ENCODE data around the gene GPRC5B. TPM values are rescaled to one million over a fixed set of nuclear protein-coding genes. Genes with fewer than 3 reads are reported as not detected.
A peak's percentile ranks its signal among the peaks of the same experiment; 100 is the strongest.

The GPRC5B gene
- total RNA-seq, 4 donors from 2014 or later, result 19.9 to 34.1 (median 27.7) TPM

DNA sequence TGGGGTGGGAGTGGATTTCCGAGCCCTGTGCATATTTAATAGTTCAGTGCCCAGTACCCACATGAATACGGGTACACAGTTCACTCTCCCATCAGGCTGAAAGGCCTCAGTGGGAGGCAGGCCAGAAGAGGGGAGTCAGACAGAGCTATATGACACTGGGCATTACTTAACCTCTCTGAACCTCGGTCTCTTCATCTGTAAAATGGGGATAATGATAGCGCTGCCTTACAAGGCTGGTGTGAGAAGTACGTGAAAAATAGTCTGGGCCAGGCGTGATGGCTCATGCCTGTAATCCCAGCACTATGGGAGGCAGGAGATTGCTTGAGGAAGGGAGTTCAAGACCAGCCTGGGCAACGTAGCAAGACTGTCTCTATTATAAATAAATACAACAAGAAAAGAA, 3.6 kb downstream of the GPRC5B start:
- no peaks in the 10 kb centered on the region for H3K36me3 ChIP-seq
- no peak for DNase-seq
- H3K9me3 ChIP-seq, result no peaks in the 10 kb centered on the region
- WGBS, 2 donors, result 94 to 97% methylated on average over 7 of the region's 7 CpGs
- H3K27ac ChIP-seq, result no peak overlapping the region
- no peaks in the 10 kb centered on the region for H3K27me3 ChIP-seq
- TF ChIP-seq POLR2A (IDR thresholded peaks at IDR 0.05), result no peak
- TF ChIP-seq, protein P1, sequence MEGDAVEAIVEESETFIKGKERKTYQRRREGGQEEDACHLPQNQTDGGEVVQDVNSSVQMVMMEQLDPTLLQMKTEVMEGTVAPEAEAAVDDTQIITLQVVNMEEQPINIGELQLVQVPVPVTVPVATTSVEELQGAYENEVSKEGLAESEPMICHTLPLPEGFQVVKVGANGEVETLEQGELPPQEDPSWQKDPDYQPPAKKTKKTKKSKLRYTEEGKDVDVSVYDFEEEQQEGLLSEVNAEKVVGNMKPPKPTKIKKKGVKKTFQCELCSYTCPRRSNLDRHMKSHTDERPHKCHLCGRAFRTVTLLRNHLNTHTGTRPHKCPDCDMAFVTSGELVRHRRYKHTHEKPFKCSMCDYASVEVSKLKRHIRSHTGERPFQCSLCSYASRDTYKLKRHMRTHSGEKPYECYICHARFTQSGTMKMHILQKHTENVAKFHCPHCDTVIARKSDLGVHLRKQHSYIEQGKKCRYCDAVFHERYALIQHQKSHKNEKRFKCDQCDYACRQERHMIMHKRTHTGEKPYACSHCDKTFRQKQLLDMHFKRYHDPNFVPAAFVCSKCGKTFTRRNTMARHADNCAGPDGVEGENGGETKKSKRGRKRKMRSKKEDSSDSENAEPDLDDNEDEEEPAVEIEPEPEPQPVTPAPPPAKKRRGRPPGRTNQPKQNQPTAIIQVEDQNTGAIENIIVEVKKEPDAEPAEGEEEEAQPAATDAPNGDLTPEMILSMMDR (IDR thresholded peaks at IDR 0.05), result no peak
- H3K4me3 ChIP-seq (replicated peaks in 1 of 3), result no peak overlapping the region
- intact Hi-C loops (cut with DNase I), result loop anchor here (5.0 kb wide), 1 partner anchor 164 kb away; the partner anchor contains the start of genes IQCK and KNOP1
- H3K4me1 ChIP-seq, result peaks cover 11 to 12% of the 10 kb centered on the region in 2 donors

DNA sequence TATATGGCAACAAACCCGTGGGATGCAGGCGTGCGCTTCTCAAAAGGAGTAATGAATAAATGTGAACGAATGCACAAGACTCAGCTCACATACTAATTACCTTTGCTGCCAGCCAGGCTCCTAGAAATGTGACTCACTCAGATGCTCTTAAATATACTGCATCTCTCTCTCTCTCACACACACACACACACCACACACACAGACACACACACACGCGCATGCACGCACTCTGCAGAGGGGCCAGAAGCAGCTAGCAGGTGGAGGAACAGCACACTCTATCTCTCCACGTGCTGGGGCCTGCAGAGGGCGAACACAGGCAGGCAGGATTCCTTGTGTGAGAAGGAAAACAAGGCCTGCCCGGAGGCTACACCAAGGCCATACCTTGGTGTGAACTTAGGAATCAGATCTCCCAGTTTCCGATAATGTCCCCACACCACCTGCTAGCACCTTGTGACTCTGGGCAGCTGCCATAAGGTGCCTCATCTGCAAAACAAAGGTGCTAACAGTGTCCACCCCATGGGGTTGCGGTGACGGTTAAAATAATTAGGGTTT, 5.3 kb downstream of the GPRC5B start:
- no peak for DNase-seq
- intact Hi-C loops (cut with DNase I), result loop anchor here (10.0 kb wide), 1 partner anchor 65 kb away; no protein-coding TSS in a partner anchor
- no peaks in the 10 kb centered on the region for H3K9me3 ChIP-seq
- no peak for TF ChIP-seq POLR2A (IDR thresholded peaks at IDR 0.05)
- TF ChIP-seq, protein P1 (IDR thresholded peaks at IDR 0.05), result no peak
- H3K4me3 ChIP-seq (replicated peaks in 1 of 3), result no peak overlapping the region
- H3K27ac ChIP-seq, result no peak overlapping the region
- peaks cover 0 to 5% of the 10 kb centered on the region in 2 donors for H3K4me1 ChIP-seq
- WGBS, 2 donors, result 81 to 86% methylated on average over 12 to 13 of the region's 13 CpGs
- H3K27me3 ChIP-seq, result no peaks in the 10 kb centered on the region
- H3K36me3 ChIP-seq, result no peaks in the 10 kb centered on the region

DNA sequence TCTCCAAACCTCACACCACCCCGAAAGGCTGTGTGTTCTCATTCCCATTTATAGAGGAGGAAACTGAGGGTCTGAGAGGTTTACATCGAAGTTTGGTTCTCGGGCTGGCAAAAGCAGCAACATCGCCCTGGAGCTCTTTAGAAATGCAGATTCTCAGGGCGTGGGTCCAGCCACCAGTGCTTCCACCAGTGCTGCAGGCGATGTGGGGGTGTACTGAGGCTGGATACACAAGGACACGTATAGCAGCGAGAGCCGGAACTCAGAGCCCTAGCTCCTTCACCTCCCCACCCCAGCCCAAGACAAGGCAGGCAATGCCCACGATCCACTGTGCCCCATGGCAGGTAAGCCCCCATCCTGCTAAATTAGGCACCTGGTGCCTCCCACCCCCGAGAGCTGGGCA, 5.9 kb downstream of the GPRC5B start:
- H3K36me3 ChIP-seq, result no peaks in the 10 kb centered on the region
- H3K27ac ChIP-seq, result no peak overlapping the region
- no peaks in the 10 kb centered on the region for H3K9me3 ChIP-seq
- TF ChIP-seq POLR2A (IDR thresholded peaks at IDR 0.05), result no peak
- TF ChIP-seq, protein P1 (IDR thresholded peaks at IDR 0.05), result no peak
- no peak for DNase-seq
- no peak overlapping the region for H3K4me3 ChIP-seq (replicated peaks in 1 of 3)
- no peaks in the 10 kb centered on the region for H3K27me3 ChIP-seq
- intact Hi-C loops (cut with DNase I), result loop anchor here (10.0 kb wide), 1 partner anchor 64 kb away; no protein-coding TSS in a partner anchor
- WGBS, 2 donors, result 95 to 96% methylated on average over 11 of the region's 11 CpGs
- peaks cover 0 to 3% of the 10 kb centered on the region in 2 donors for H3K4me1 ChIP-seq

DNA sequence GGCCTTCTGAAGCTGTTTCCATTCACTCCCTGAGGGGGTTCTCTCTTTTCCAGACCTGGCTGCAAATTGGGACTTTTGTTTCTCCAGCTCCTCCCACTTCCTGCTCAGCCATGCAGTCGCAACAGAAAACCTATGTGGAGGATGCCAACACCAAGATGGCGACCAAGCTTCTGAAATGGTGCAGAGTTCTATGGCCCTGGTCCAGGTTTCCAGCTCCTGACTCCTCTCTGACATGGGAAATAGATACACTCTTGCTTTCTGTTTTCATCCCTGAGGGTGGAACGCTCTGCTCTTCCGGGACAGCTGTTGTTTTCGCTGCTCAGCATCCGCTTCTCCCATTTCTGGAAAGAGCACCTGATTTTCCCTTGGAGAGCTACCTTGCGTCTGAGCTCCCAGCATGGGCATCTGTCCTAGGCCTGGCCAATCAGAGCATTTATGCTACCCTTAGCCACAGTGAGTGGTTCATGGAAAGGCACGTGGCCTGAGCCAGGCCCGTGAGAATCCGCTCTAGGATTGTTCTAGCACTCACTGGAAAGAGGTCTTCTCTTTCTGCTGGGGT, 8.1 kb downstream of the GPRC5B start:
- intact Hi-C loops (cut with DNase I), result loop anchor here (10.0 kb wide), 1 partner anchor 62 kb away; no protein-coding TSS in a partner anchor
- no peaks in the 10 kb centered on the region for H3K4me1 ChIP-seq
- no peak overlapping the region for H3K4me3 ChIP-seq (replicated peaks in 1 of 3)
- TF ChIP-seq, protein P1 (IDR thresholded peaks at IDR 0.05), result no peak
- no peak for TF ChIP-seq POLR2A (IDR thresholded peaks at IDR 0.05)
- peak overlapping the region in 2 of 3 donors; percentile 31 to 58 for H3K27ac ChIP-seq
- H3K27me3 ChIP-seq, result no peaks in the 10 kb centered on the region
- H3K36me3 ChIP-seq, result peaks cover 8 to 9% of the 10 kb centered on the region in 2 donors
- WGBS, 2 donors, result 84 to 92% methylated on average over 9 of the region's 10 CpGs
- DNase-seq, result no peak
- no peaks in the 10 kb centered on the region for H3K9me3 ChIP-seq

DNA sequence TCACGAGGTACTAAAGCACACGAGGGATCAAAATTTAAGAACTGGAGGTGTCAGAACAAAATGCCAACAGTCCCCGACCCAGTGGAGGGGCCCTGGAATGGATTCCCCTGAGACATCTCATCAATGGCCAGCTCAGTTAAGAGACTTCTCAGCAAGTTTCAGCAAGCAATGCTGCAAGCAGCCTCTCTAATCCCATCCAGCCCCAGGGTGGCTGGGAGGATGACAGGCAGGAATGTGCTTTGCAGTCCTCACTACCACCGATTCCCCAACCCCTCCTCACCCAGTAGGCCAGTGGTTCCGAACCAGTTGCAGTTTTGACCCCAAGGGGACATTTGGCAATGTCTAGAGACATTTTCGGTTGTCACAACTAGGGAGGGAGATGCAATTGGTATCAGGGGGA, 8.7 kb downstream of the GPRC5B start:
- DNase-seq, result no peak
- H3K4me1 ChIP-seq, result no peaks in the 10 kb centered on the region
- H3K27me3 ChIP-seq, result no peaks in the 10 kb centered on the region
- intact Hi-C loops (cut with DNase I), result loop anchor here (10.0 kb wide), 1 partner anchor 61 kb away; no protein-coding TSS in a partner anchor
- H3K27ac ChIP-seq, result peak overlapping the region in 1 of 3 donors; percentile 48
- peaks cover 8 to 13% of the 10 kb centered on the region in 2 donors for H3K36me3 ChIP-seq
- 79% methylated on average over 6 of the region's 6 CpGs for WGBS, 2 donors
- H3K4me3 ChIP-seq (replicated peaks in 1 of 3), result no peak overlapping the region
- TF ChIP-seq POLR2A (IDR thresholded peaks at IDR 0.05), result no peak
- TF ChIP-seq, protein P1 (IDR thresholded peaks at IDR 0.05), result no peak
- H3K9me3 ChIP-seq, result no peaks in the 10 kb centered on the region

Data from thyroid gland (tissue), 4 donors.